ENCODE measurements around the gene EN1. TPM values are rescaled to one million over a fixed set of nuclear protein-coding genes. Genes with fewer than 3 reads are reported as not detected.

EN1 gene
- total RNA-seq, 4 donors from 2014 or later = 7.3 to 16.7 (median 11.8) TPM

DNA sequence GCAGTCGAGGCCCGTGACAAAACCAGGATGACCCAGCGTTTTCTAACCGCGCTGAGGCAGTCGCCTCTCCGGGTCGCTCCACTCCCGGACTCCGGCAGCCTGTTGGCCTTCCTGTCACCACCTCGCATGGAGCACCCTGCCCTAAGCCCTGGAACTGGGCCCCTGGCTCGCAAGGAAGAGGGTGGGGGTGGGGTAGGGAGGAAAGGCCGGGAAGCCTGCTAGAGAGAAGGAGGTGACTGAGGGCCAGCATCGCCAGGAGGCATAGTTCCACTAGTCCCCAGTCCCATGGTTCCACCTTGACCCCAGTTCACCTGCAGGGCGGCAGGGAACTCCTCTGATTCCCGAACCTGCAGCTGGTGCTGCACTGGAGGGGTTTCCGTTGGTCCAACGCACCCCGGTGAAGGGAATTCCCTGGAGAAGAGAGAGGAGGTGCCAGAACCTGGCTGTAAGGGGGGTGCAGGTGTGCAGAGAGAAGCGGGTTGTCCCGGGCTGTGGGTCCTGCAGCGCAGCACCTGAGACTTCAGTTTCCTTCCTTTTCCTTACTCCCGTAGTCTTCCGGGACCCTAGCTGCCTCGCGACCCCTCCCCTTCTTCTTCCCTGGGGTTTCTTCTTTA is 11.8 kb upstream of the EN1 start:
- 65% methylated on average over 16 of the region's 26 CpGs for WGBS

DNA sequence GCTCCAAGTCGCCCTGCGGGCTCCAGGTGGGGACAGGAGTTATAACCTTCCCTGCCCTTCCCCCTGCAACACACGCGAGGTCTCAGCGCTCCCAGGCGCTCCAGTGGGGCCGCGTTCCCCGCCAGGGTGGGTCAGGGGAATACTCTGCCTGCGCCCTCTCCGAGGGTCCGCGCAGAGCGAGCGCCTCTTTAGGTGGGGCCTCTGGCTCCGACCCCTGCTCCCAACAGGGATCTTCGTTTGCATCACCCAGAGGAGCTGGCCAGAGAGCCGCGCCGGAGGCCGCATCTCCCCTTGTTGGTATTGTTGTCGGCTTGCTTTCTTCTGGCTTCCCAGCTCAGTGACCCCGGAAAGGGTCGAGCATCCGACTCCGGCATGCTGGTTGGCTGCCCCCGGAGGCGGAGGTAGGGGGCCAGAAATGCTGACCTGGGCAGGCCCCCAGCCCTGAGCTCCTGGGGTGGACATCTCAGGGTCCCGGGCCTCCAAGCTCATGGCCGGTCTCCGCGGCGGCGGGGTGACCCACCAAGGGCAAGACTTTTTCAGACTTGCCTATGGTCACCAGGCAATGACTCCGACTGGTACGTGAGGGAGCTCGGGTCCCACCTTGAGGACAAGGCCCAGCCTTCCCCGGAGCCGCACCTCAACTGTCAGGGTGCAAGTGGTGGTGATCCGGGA is 11.2 kb upstream of the EN1 start:
- H3K4me1 ChIP-seq = peaks cover 24% of the 10 kb centered on the region
- H3K4me3 ChIP-seq = no peak overlapping the region
- H3K27me3 ChIP-seq = peaks cover 68% of the 10 kb centered on the region
- DNase-seq (ENCODE audit: low spot score in 2 of 2) = no peak
- H3K27ac ChIP-seq = no peak overlapping the region
- TF ChIP-seq EP300 (IDR thresholded peaks at IDR 0.05) (no peak), POLR2AphosphoS5 (IDR thresholded peaks at IDR 0.05) (no peak), POLR2A (IDR thresholded peaks at IDR 0.05) (no peak)
- TF ChIP-seq, protein P1, sequence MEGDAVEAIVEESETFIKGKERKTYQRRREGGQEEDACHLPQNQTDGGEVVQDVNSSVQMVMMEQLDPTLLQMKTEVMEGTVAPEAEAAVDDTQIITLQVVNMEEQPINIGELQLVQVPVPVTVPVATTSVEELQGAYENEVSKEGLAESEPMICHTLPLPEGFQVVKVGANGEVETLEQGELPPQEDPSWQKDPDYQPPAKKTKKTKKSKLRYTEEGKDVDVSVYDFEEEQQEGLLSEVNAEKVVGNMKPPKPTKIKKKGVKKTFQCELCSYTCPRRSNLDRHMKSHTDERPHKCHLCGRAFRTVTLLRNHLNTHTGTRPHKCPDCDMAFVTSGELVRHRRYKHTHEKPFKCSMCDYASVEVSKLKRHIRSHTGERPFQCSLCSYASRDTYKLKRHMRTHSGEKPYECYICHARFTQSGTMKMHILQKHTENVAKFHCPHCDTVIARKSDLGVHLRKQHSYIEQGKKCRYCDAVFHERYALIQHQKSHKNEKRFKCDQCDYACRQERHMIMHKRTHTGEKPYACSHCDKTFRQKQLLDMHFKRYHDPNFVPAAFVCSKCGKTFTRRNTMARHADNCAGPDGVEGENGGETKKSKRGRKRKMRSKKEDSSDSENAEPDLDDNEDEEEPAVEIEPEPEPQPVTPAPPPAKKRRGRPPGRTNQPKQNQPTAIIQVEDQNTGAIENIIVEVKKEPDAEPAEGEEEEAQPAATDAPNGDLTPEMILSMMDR (IDR thresholded peaks at IDR 0.05) = no peak
- H3K36me3 ChIP-seq = no peaks in the 10 kb centered on the region
- no peaks in the 10 kb centered on the region for H3K9me3 ChIP-seq
- 72% methylated on average over 30 of the region's 40 CpGs for WGBS

More for the DNA sequence above, 11.8 kb upstream of the EN1 start:
- DNase-seq (ENCODE audit: low spot score in 2 of 2) = no peak
- peaks cover 24% of the 10 kb centered on the region for H3K4me1 ChIP-seq
- peaks cover 61% of the 10 kb centered on the region for H3K27me3 ChIP-seq
- no peak overlapping the region for H3K4me3 ChIP-seq
- TF ChIP-seq EP300 (IDR thresholded peaks at IDR 0.05) (no peak), POLR2AphosphoS5 (IDR thresholded peaks at IDR 0.05) (no peak), POLR2A (IDR thresholded peaks at IDR 0.05) (no peak)
- TF ChIP-seq, protein P1 (IDR thresholded peaks at IDR 0.05) = no peak
- H3K9me3 ChIP-seq = no peaks in the 10 kb centered on the region
- no peak overlapping the region for H3K27ac ChIP-seq
- H3K36me3 ChIP-seq = no peaks in the 10 kb centered on the region

DNA sequence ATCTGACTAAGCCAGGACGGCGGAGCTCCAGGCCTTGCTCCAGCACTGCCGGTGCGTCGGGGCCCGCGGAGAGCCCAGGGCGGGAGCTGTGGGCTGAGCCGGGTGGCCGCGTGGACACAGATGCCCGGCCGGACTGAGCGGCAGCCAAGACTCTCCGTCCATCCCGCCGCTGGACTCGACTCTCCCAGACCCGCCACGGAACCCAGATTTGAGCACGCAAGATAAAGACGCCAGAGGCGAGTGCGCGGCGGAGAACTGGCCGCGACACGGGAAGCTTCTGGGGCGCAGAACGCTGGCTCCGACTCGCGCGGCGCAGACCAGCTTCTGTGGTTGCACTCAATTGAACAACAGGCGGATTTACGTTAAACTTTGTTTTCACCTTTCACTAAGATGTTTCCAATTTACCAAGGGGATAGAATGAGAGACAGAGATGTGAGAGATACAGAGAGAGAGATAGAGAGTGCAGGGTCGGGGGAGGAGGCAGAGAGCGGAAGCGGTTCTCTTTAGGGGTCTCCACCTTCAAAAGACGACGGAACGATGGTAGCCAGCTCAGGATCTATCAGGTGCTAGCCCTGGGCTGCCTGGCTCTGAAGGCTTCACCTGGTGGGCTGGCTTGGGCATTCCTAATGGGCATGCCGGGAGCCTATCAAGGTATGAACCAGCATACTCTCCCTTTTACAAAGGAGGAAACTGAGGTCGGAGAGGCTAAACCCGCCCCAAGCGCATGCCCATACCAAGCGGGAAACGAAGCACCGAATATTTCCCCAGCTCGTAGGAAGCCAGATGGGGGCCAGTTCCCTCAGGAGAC is 10.4 kb upstream of the EN1 start:
- Histone ChIP-seq H3K36me3 (no peaks in the 10 kb centered on the region), H3K4me1 (peaks cover 24% of the 10 kb centered on the region), H3K4me3 (no peak overlapping the region), H3K27ac (no peak overlapping the region), H3K27me3 (peaks cover 75% of the 10 kb centered on the region), H3K9me3 (no peaks in the 10 kb centered on the region)
- 41% methylated on average over 37 of the region's 52 CpGs for WGBS
- DNase-seq (ENCODE audit: low spot score in 2 of 2) = no peak
- TF ChIP-seq POLR2A (IDR thresholded peaks at IDR 0.05) = no peak
- TF ChIP-seq, protein P1 (IDR thresholded peaks at IDR 0.05) = no peak
- TF ChIP-seq POLR2AphosphoS5 (IDR thresholded peaks at IDR 0.05) = no peak
- TF ChIP-seq EP300 (IDR thresholded peaks at IDR 0.05) = no peak

DNA sequence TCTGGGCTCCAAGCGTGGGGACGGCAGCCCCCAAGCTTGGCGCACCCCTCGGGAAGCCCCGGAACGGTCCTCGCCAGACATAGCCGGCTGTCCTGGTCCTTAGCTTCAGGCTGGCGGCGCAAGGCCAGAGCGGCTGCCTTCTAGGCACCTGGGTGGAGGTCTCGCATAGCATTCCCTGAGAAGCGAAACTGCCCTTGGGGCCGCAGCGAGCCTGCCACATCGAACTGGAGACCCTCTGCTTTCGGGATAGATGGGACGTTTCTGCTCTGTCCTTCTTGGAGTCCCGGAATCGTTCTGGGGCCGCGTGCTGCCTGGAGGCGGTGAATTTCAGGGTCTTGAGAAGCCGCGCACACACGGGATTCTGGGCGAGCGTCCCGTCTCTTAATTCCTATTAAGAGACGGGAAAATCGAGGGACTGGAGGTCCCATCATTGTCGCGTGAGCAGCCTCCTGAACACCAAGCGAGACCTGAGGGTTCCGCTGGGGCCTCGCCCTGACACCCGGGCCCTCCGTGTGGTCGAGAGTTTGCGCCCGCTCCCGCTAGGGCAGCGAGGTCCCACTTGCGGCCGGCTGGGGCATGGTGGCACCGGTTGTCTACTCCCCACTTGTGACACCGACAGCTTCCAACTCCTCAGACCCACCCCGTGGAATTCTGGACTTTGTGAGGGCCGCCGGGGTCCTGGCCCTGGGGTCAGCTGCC is 9.7 kb upstream of the EN1 start:
- peaks cover 83% of the 10 kb centered on the region for H3K27me3 ChIP-seq
- 38% methylated on average over 44 of the region's 50 CpGs for WGBS
- no peak for TF ChIP-seq POLR2AphosphoS5 (IDR thresholded peaks at IDR 0.05)
- TF ChIP-seq POLR2A (IDR thresholded peaks at IDR 0.05) = no peak
- no peak for TF ChIP-seq EP300 (IDR thresholded peaks at IDR 0.05)
- TF ChIP-seq, protein P1 (IDR thresholded peaks at IDR 0.05) = no peak
- H3K4me1 ChIP-seq = peaks cover 24% of the 10 kb centered on the region
- no peak for DNase-seq (ENCODE audit: low spot score in 2 of 2)
- no peaks in the 10 kb centered on the region for H3K36me3 ChIP-seq
- no peaks in the 10 kb centered on the region for H3K9me3 ChIP-seq
- no peak overlapping the region for H3K27ac ChIP-seq
- no peak overlapping the region for H3K4me3 ChIP-seq
